Measurements from ENCODE around the gene TSC22D4.

The TSC22D4 gene

GRCh38 chr7:100437150-100438100, 41.6 kb downstream of the TSC22D4 start:
- DNase-seq: no peak
- Histone ChIP-seq H3K27me3 (replicated peaks) (no peaks in the 10 kb centered on the region), H3K27ac (no peak overlapping the region), H3K36me3 (replicated peaks) (peaks cover 16% of the 10 kb centered on the region), H3K4me3 (ENCODE audit: low read depth, low read length) (no peak overlapping the region)
- no peak for TF ChIP-seq CTCF (IDR thresholded peaks at IDR 0.05; ENCODE audit: low read depth, low read length, missing control alignments)
- in situ Hi-C loops (cut with HindIII; ENCODE audit: low pct_ligation_motif_present, low sequenced_read_pairs): no loop called here

GRCh38 chr7:100435401-100436304, 43.4 kb downstream of the TSC22D4 start:
- Histone ChIP-seq H3K27ac (peak overlapping the region; percentile 74), H3K36me3 (replicated peaks) (peaks cover 18% of the 10 kb centered on the region), H3K27me3 (replicated peaks) (no peaks in the 10 kb centered on the region), H3K4me3 (ENCODE audit: low read depth, low read length) (peak overlapping the region; percentile 88)
- TF ChIP-seq CTCF (IDR thresholded peaks at IDR 0.05; ENCODE audit: low read depth, low read length, missing control alignments): no peak
- no peak for DNase-seq
- in situ Hi-C loops (cut with HindIII; ENCODE audit: low pct_ligation_motif_present, low sequenced_read_pairs): no loop called here

GRCh38 chr7:100434297-100435144, 44.5 kb downstream of the TSC22D4 start:
- Histone ChIP-seq H3K36me3 (replicated peaks) (peaks cover 18% of the 10 kb centered on the region), H3K27me3 (replicated peaks) (no peaks in the 10 kb centered on the region), H3K4me3 (ENCODE audit: low read depth, low read length) (peak overlapping the region; percentile 88), H3K27ac (no peak overlapping the region)
- DNase-seq: no peak
- no peak for TF ChIP-seq CTCF (IDR thresholded peaks at IDR 0.05; ENCODE audit: low read depth, low read length, missing control alignments)
- in situ Hi-C loops (cut with HindIII; ENCODE audit: low pct_ligation_motif_present, low sequenced_read_pairs): no loop called here

- no peak overlapping the region for H3K4me3 ChIP-seq (ENCODE audit: low read depth, low read length)
- peaks cover 18% of the 10 kb centered on the region for H3K36me3 ChIP-seq (replicated peaks)
- in situ Hi-C loops (cut with HindIII; ENCODE audit: low pct_ligation_motif_present, low sequenced_read_pairs): no loop called here
- H3K27me3 ChIP-seq (replicated peaks): no peaks in the 10 kb centered on the region
- DNase-seq: no peak
- no peak overlapping the region for H3K27ac ChIP-seq
- TF ChIP-seq CTCF (IDR thresholded peaks at IDR 0.05; ENCODE audit: low read depth, low read length, missing control alignments): no peak
Observed at GRCh38 chr7:100433592-100434296, 45.3 kb downstream of the TSC22D4 start.

GRCh38 chr7:100433276-100433591, 45.8 kb downstream of the TSC22D4 start:
- no peak overlapping the region for H3K27ac ChIP-seq
- no peaks in the 10 kb centered on the region for H3K27me3 ChIP-seq (replicated peaks)
- no peak for DNase-seq
- H3K4me3 ChIP-seq (ENCODE audit: low read depth, low read length): no peak overlapping the region
- in situ Hi-C loops (cut with HindIII; ENCODE audit: low pct_ligation_motif_present, low sequenced_read_pairs): no loop called here
- no peak for TF ChIP-seq CTCF (IDR thresholded peaks at IDR 0.05; ENCODE audit: low read depth, low read length, missing control alignments)
- peaks cover 18% of the 10 kb centered on the region for H3K36me3 ChIP-seq (replicated peaks)
